DOHH2 (cell line): ENCODE results near the gene UNC5B.

Experiments
- H3F3A ChIP-seq: fragments of 200-600 bp; sonication (generic), shearing (Covaris generic); 2 replicates; pipeline ENCODE4 v1.6.0; 2016; ENCODE audit warnings: antibody characterized with exemption, mild to moderate bottlenecking; ENCODE audit not compliant: control insufficient read depth, insufficient read depth
- H3K27ac ChIP-seq: fragments of 200-600 bp; sonication (generic); 2 replicates; pipeline ENCODE4 v1.5.1; 2014; ENCODE audit warnings: low read depth, mild to moderate bottlenecking, low read length, moderate library complexity
- H3K27me3 ChIP-seq: fragments of 200-600 bp; sonication (generic); 2 replicates; pipeline ENCODE4 v1.6.1; 2014; ENCODE audit warnings: mild to moderate bottlenecking, low read length, mixed read lengths; ENCODE audit not compliant: control insufficient read depth
- H3K36me3 ChIP-seq: fragments of 200-600 bp; sonication (generic); 2 replicates; pipeline ENCODE4 v1.6.1; 2014; ENCODE audit warnings: mild to moderate bottlenecking, low read length, moderate library complexity, mixed read lengths; ENCODE audit not compliant: control insufficient read depth
- H3K4me1 ChIP-seq: fragments of 200-600 bp; sonication (generic); 2 replicates; pipeline ENCODE4 v1.6.1; 2014; ENCODE audit warnings: mild to moderate bottlenecking, low read length, mixed read lengths; ENCODE audit not compliant: control insufficient read depth
- H3K4me2 ChIP-seq: fragments of 200-600 bp; sonication (generic); 2 replicates; pipeline ENCODE4 v1.6.0; 2014; ENCODE audit warnings: mild to moderate bottlenecking, low read length, moderate library complexity
- H3K4me3 ChIP-seq: fragments of 200-600 bp; sonication (generic); 2 replicates; pipeline ENCODE4 v1.5.1; 2014; ENCODE audit warnings: mild to moderate bottlenecking, low read length, mixed read lengths
- H3K79me2 ChIP-seq: fragments of 200-600 bp; sonication (generic); 2 replicates; pipeline ENCODE4 v1.6.1; 2014; ENCODE audit warnings: mild to moderate bottlenecking, low read length, mixed read lengths; ENCODE audit not compliant: control insufficient read depth
- H3K9me2 ChIP-seq: fragments of 200-600 bp; sonication (generic); replicated peaks from 2 replicates; pipeline ENCODE4 v1.6.1; 2014; ENCODE audit warnings: mild to moderate bottlenecking, low read length, mixed read lengths; ENCODE audit not compliant: control insufficient read depth
- H3K9me3 ChIP-seq: fragments of 200-600 bp; sonication (generic); 2 replicates; pipeline ENCODE4 v1.6.1; 2014; ENCODE audit warnings: antibody characterized with exemption, low read length, mixed read lengths; ENCODE audit not compliant: control insufficient read depth, insufficient read depth
- H4K20me1 ChIP-seq: fragments of 200-600 bp; sonication (generic); 2 replicates; pipeline ENCODE4 v1.6.0; 2014; ENCODE audit warnings: low read depth, mild to moderate bottlenecking, antibody characterized with exemption, low read length, moderate library complexity; ENCODE audit not compliant: control insufficient read depth, insufficient read depth
- CTCF ChIP-seq: fragments of 200-600 bp; sonication (generic); IDR thresholded peaks from one replicate; pipeline ENCODE4 v1.5.1; 2014; ENCODE audit warnings: antibody characterized with exemption, mild to moderate bottlenecking, low read depth, low read length; ENCODE audit not compliant: poor library complexity, severe bottlenecking
- EZH2phosphoT487 ChIP-seq: fragments of 200-600 bp; sonication (generic); IDR thresholded peaks from 2 replicates; pipeline ENCODE4 v1.6.1; 2017; ENCODE audit warnings: borderline replicate concordance, mild to moderate bottlenecking, antibody characterized with exemption, low read length, moderate library complexity, mixed read lengths

Gene UNC5B

DNA sequence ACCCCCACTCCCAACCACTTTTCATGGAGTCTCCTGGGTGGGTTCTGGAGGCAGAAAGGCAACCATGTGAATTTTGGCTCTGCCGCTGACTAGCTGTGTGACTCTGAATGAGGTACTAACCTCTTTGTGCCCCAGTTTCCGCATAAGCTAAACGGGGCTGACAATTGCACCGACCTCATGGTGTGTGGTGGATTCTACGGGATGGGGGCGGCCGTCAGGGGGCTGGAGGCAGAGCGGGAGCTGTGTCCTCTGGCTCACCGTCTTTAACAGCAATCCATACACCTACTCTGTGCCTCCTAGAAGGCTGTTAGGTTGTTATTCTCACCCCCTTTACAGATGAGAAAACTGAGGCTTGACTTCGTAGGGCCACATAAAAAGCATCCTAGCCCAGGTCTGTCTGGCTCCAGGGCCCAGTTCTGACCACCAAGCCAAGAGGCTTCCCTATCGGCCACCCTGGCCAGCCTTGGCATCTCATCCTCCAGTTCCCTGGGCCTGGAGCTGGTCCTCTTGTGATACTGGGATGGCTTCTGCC is 102.4 kb downstream of the UNC5B start:
- Histone ChIP-seq H3K4me3 (no peak overlapping the region), H3K4me2 (no peak overlapping the region)

DNA sequence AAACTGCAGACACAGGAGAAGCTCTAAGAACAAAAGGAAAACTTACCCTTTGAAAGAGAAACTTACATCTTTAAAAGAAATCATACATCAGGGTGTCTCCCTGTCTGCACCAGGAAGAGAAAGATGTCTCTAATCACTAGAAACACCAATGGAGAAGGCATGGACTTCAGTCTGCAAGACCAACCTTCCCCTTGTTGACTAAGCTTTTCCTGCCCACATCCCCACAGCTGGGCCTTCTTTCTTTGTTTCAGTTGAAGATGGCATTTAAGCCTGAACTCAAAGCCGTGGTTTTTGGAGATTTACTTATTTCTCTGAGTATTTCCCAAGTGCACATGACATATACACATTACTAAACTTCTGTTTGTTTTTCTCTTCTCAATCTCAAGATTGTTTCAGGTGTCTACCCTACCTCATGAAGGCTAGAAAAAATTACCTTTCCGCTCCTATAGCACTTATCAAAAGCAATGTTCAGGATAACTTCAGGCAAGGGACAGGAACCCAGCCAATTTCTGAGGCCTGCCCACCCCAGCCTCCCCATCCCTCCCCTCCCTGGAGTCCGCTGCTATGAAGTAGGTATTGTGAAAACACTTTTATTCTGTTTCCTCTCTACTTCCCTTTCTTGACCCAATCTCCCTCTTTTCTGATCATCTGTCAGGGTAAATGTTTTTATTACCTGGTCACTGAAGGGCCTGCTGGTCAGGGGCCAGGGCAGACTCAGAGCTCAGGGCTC is 103.9 kb downstream of the UNC5B start:
- no peak overlapping the region for H3K27ac ChIP-seq
- H3K4me2 ChIP-seq: no peak overlapping the region

More for the DNA sequence above, 102.4 kb downstream of the UNC5B start:
- H3K9me2 ChIP-seq: no peaks in the 10 kb centered on the region
- peaks cover 8% of the 10 kb centered on the region for H3K27me3 ChIP-seq
- no peaks in the 10 kb centered on the region for H3K79me2 ChIP-seq
- no peaks in the 10 kb centered on the region for H3K9me3 ChIP-seq
- H3K36me3 ChIP-seq: no peaks in the 10 kb centered on the region
- H3F3A ChIP-seq: no peaks in the 10 kb centered on the region
- H4K20me1 ChIP-seq: no peaks in the 10 kb centered on the region
- peaks cover 5% of the 10 kb centered on the region for H3K4me1 ChIP-seq
- H3K27ac ChIP-seq: no peak overlapping the region
- no peak for TF ChIP-seq EZH2phosphoT487
- TF ChIP-seq CTCF: no peak

GRCh38 chr10:71316786-71317160 is 104.4 kb downstream of the UNC5B start:
- Histone ChIP-seq H3K9me3 (no peaks in the 10 kb centered on the region), H3K27me3 (peaks cover 8% of the 10 kb centered on the region), H3K27ac (no peak overlapping the region), H3K36me3 (no peaks in the 10 kb centered on the region), H3K9me2 (no peaks in the 10 kb centered on the region), H3K79me2 (no peaks in the 10 kb centered on the region), H4K20me1 (no peaks in the 10 kb centered on the region), H3K4me1 (peaks cover 9% of the 10 kb centered on the region), H3F3A (no peaks in the 10 kb centered on the region), H3K4me3 (no peak overlapping the region), H3K4me2 (no peak overlapping the region)
- TF ChIP-seq EZH2phosphoT487 (no peak), CTCF (no peak)

More for the DNA sequence above, 103.9 kb downstream of the UNC5B start:
- Histone ChIP-seq H3K36me3 (no peaks in the 10 kb centered on the region), H3K9me3 (no peaks in the 10 kb centered on the region), H4K20me1 (no peaks in the 10 kb centered on the region), H3K79me2 (no peaks in the 10 kb centered on the region), H3K27me3 (peaks cover 8% of the 10 kb centered on the region), H3K4me3 (no peak overlapping the region), H3K9me2 (no peaks in the 10 kb centered on the region), H3F3A (no peaks in the 10 kb centered on the region), H3K4me1 (peaks cover 9% of the 10 kb centered on the region)
- no peak for TF ChIP-seq EZH2phosphoT487
- TF ChIP-seq CTCF: no peak
